GM12872 (cell line): ENCODE results near the gene CD164.

Experiments used
- CTCF ChIP-seq: IDR thresholded peaks from 3 replicates; pipeline ENCODE4 v1.5.1; 2011; ENCODE audit warnings: low read depth, mild to moderate bottlenecking, low read length, moderate library complexity; ENCODE audit not compliant: insufficient read depth

CD164 gene

DNA sequence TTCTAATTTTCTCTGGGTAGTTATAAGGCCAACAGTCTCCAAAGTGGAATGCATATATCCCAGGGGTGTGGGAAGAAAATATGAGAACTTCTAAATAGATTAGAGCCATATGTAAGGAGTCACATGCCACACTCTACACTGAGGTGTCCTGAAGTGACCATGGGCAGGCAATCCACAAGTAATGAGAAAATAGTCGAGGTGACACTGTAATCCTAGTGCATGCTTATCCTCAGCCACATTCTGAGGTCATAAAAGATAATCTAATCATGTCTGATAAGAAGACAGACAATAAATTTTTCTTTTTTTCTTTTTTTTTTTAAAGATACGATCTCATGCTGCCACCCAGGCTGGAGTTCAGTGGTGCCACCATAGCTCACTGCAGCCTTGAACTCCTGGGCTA, 62.2 kb downstream of the CD164 start:
- TF ChIP-seq CTCF: no peak

GRCh38 chr6:109318328-109318876, 63.9 kb downstream of the CD164 start:
- TF ChIP-seq CTCF: no peak

GRCh38 chr6:109316909-109317308, 65.4 kb downstream of the CD164 start:
- TF ChIP-seq CTCF: no peak
